Panc1 (cell line): ENCODE measurements around the gene IFI6. TPM values are rescaled to one million over a fixed set of nuclear protein-coding genes. Genes with fewer than 3 reads are reported as not detected.

Source experiments
- ATAC-seq: fragments of 200-7000 bp; cut with Tn5 transposase; 2 replicates; pipeline ENCODE4 v1.9.1; 2020; ENCODE audit warnings: mild to moderate bottlenecking, moderate library complexity
- BruUV-seq: library from RNA; stranded (reverse); fragments of 400-500 nt; replicated peaks from 2 replicates; lab custom pipeline; 2021; lab: Mats Ljungman, UMichigan
- CTCF ChIA-PET: fragments of 300-600 bp; sonication (Branson Sonifier 250); formaldehyde crosslinking; loops from one replicate; lab custom pipeline; 2022; ENCODE audit warnings: antibody characterized with exemption; lab: Charles Lee
- POLR2A ChIA-PET: fragments of 300-600 bp; sonication (Branson Sonifier 250); formaldehyde crosslinking; loops from one replicate; lab custom pipeline; 2022; ENCODE audit warnings: antibody characterized with exemption; lab: Charles Lee
- DNase-seq: peaks from one replicate; pipeline ENCODE4 v3.0.0-alpha.2; 2010; ENCODE audit warnings: low read depth, low spot score
- H3K27ac ChIP-seq: 2 replicates; pipeline ENCODE4 v1.5.1; 2011; ENCODE audit warnings: mild to moderate bottlenecking, low read length, inconsistent platforms
- H3K27me3 ChIP-seq: fragments of 200-500 bp; sonication (Bioruptor generic); 2 replicates; pipeline ENCODE4 v1.6.0; 2014; ENCODE audit warnings: low read length, inconsistent platforms; ENCODE audit not compliant: control insufficient read depth, insufficient read depth
- H3K36me3 ChIP-seq: fragments of 200-500 bp; sonication (Bioruptor generic); 2 replicates; pipeline ENCODE4 v1.5.1; 2014; ENCODE audit warnings: inconsistent platforms, mild to moderate bottlenecking, low read length, moderate library complexity; ENCODE audit not compliant: control insufficient read depth, insufficient read depth
- H3K4me1 ChIP-seq: 2 replicates; pipeline ENCODE4 v1.5.1; 2011; ENCODE audit warnings: inconsistent platforms, mild to moderate bottlenecking, low read length, moderate library complexity; ENCODE audit not compliant: control insufficient read depth, insufficient read depth
- H3K4me3 ChIP-seq, 2 experiments: 2 replicates each; pipeline ENCODE4 v1.5.1; 2011 to 2012; ENCODE audit warnings: low read depth in 2 of 2, low read length in 2 of 2, mild to moderate bottlenecking in 2 of 2, inconsistent platforms in 1 of 2, moderate library complexity in 1 of 2
- H3K9me3 ChIP-seq: fragments of 200-500 bp; sonication (Bioruptor generic); 2 replicates; pipeline ENCODE4 v1.5.1; 2014; ENCODE audit warnings: low read depth, mild to moderate bottlenecking, inconsistent platforms, low read length, moderate library complexity; ENCODE audit not compliant: control insufficient read depth, insufficient read depth
- CTCF ChIP-seq: fragments of 450-650 bp; IDR thresholded peaks from 2 replicates; pipeline ENCODE4 v1.5.1; 2017; ENCODE audit warnings: mild to moderate bottlenecking
- POLR2AphosphoS5 ChIP-seq: IDR thresholded peaks from 2 replicates; pipeline ENCODE4 v1.6.1; 2012; ENCODE audit warnings: mild to moderate bottlenecking, low read depth, low read length, moderate library complexity
- REST ChIP-seq, 2 experiments: IDR thresholded peaks; 2 replicates each; pipeline ENCODE4 v1.6.1; 2011 to 2012; ENCODE audit warnings: low read depth in 2 of 2, control low read depth in 1 of 2, low read length in 1 of 2, mild to moderate bottlenecking in 1 of 2, moderate library complexity in 1 of 2; ENCODE audit not compliant: insufficient read depth in 1 of 2
- SIN3A ChIP-seq: IDR thresholded peaks from 2 replicates; pipeline ENCODE4 v1.6.1; 2012; ENCODE audit warnings: low read depth, mild to moderate bottlenecking, low read length, moderate library complexity, borderline replicate concordance; ENCODE audit not compliant: insufficient read depth
- TCF7L2 ChIP-seq: IDR thresholded peaks from 2 replicates; pipeline ENCODE4 v1.6.1; 2011; ENCODE audit warnings: mild to moderate bottlenecking, low read depth, low read length, inconsistent platforms
- in situ Hi-C: cut with HindIII; loops from 2 replicates; pipeline ENCODE4 v1.10.0; 2016; ENCODE audit warnings: low sequenced_read_pairs, low pct_unique_long_range_greater_than_20kb
- intact Hi-C: fragments of 100-400 bp; cut with micrococcal nuclease; formaldehyde crosslinking; loops from one replicate; pipeline ENCODE4 v1.10.0; 2022; ENCODE audit not compliant: unreplicated experiment
- total RNA-seq: library from RNA; stranded (reverse); gene quantifications from one replicate; pipeline ENCODE4 v1.2.1, GENCODE V29; 2021; ENCODE audit not compliant: unreplicated experiment

IFI6 gene
- total RNA-seq, 1 experiment from 2014 or later: 39.1 TPM

DNA sequence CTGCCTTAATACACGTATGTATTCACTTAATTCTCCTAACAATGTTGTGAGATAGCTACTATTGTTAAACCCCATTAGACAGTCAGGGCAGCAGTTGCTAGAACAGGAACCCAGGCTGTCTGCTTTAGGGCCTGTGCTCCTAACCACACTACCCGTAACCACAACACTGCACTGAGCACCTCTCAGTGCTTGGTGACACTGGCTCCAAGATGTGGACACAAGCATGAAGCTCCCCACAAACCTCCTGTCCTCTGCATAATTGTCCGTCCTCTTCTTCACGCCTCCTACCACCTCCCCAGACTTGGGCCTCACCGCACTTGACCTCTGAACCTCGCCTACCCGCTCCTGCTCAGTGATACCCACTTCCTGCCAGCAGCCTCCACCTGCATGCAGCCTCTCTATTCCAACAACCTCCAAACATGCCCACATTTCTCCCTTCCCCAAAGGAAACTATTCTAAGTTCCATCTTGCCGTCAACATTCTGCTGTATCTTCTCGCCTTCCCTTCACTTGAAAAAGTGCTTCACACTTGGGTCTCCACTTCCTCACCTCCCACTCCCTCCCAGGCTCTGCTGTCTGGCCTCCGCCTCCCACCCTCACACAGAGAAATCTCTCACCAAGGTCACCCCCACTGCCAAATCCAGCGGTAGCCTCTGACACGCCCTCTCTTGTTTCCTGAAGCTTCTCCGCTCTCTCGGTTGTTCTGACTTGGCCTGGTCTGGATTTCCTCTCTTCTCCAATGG lies 53.5 kb downstream of the IFI6 start:
- in situ Hi-C loops (no loop called here), intact Hi-C loops (no loop called here)
- ChIA-PET CTCF (no interaction called here), POLR2A (no interaction called here)
- Histone ChIP-seq H3K4me3 (no peak overlapping the region), H3K4me1 (no peaks in the 10 kb centered on the region), H3K36me3 (no peaks in the 10 kb centered on the region), H3K9me3 (no peaks in the 10 kb centered on the region), H3K27ac (no peak overlapping the region), H3K27me3 (no peaks in the 10 kb centered on the region)
- no peak for TF ChIP-seq CTCF
- no peak for TF ChIP-seq SIN3A
- no peak for TF ChIP-seq POLR2AphosphoS5
- TF ChIP-seq REST (IDR thresholded peaks at IDR 0.05; ENCODE audit: insufficient read depth in 1 of 2, low read depth in 2 of 2, low read length in 1 of 2): no peak
- no peak for TF ChIP-seq TCF7L2
- no TSS peak for BruUV-seq
- no peak for ATAC-seq
- DNase-seq: no peak

DNA sequence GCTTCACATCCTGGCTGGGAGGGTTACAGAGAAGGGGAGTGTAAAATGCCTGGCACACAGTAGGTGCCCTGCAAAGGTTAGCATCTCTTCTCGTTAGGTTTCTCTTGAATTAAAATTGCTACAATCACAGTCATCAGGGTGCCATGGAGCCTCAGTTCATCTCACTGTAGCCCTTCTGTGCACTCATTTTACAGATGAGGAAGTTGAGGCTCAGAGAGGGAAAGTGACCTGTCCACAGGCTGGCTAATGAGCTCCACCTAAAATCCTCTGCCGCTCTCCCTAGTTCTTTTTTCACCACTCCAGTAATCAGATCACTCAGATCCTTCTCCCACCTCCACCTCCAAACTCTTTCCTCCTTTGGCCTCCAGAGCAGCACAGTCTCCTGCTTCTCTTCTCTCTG lies 54.6 kb downstream of the IFI6 start:
- no peak for DNase-seq
- ChIA-PET CTCF (no interaction called here), POLR2A (no interaction called here)
- BruUV-seq: no TSS peak
- Histone ChIP-seq H3K4me3 (no peak overlapping the region), H3K27ac (no peak overlapping the region), H3K9me3 (no peaks in the 10 kb centered on the region), H3K27me3 (no peaks in the 10 kb centered on the region), H3K4me1 (no peaks in the 10 kb centered on the region), H3K36me3 (no peaks in the 10 kb centered on the region)
- in situ Hi-C loops (no loop called here), intact Hi-C loops (no loop called here)
- TF ChIP-seq REST (IDR thresholded peaks at IDR 0.05; ENCODE audit: insufficient read depth in 1 of 2, low read depth in 2 of 2, low read length in 1 of 2) (no peak), TCF7L2 (no peak), POLR2AphosphoS5 (no peak), CTCF (no peak), SIN3A (no peak)
- no peak for ATAC-seq
